GM21619 (cell line): Measurements from ENCODE around the gene PLCL1.

Source experiments
- ATAC-seq: cut with Tn5 transposase; IDR thresholded peaks from one replicate; pipeline ENCODE4 v1.9.1; 2021; ENCODE audit not compliant: unreplicated experiment

Gene PLCL1

DNA sequence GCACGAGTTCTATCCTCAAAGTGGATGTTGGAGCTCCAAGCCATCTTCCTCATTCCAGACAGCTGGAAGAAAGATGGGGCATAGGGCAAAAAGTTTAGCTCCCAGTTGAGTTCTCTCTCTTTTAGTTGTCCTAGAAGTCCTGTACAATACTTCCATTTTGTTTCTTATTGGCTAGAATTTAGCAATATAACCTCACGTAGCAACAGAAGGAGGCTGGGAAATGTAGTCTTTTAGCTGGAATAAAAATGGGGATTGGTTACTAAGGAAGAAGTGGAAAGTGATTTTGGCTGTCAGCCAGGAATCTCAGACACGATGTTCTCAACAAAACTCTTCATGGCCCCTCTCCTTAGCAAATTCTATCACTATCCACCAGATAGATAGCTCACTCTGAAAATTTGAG is 79.9 kb downstream of the PLCL1 start:
- ATAC-seq = no peak

DNA sequence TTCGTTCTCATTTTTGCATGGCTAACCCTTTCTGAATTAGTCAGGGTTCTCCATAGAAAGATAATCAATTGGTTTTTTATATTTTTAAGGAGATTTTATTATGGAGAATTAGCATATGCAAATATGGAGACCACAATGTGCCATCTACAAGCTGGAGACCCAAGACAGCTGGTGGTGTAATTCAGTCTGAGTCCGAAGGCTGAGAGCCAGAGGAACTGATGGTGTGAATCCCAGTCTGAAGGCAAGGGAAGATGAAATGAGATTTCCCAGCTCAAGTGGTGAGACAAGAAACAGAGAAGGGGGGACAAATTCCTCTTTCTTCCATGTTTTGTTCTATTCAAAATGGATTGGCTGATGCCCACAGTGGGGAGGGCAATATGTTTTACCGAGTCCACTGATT is 80.7 kb downstream of the PLCL1 start:
- ATAC-seq = no peak

DNA sequence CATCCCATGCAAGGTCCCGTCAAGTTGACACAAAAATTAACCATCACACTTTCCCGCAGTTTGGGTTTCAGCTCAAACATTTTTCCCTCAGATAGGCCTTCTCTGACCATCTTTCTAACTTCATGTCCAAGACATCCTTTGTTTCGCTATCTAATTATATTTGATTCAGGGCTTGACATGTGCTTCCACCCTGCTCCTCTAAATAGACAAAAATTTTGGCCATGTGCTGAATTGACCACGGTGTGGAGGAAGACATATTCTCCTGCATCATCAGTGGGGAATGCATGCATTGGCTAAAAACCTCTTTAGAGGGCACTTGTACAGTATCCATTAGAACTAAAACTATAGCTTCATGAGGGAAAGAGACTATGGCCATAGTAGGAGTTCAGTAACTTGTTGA is 81.2 kb downstream of the PLCL1 start:
- ATAC-seq = no peak

DNA sequence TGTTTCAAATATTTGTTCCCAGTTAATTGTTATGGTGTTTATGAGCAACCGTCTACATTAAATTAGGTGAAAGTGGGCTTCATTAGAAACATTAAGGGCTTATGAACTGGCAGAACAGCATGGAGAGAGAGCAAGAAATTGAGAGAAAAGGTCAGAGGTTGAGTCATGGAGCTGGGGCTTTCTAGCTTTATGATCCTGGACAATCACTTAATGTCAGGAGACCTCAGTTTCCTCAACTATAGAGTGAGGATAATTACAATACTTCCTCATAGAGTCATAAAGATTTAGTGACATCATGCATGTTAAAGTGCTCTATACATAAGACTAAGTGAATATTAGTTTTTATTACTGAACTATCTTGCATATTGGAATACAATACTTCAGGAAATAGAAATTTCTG is 83.9 kb downstream of the PLCL1 start:
- no peak for ATAC-seq

DNA sequence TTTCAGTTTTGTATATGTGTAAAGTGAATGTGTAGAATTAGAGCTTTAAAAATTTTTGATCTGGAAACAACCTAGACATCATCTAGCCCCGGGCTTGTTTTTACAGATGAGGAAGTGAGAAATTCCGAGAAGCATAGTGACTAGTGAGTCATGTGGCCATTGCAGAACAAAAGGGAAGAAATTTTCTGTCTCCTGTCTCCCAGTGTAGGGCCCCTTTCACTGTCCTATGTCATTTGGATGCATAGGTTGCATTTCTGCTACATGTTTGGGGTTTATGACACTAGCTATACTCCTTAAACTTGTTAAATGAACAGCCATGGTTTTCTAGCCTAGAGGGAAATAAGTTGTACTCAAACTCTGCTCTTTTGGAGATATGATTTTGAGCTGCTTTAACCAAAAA is 84.6 kb downstream of the PLCL1 start:
- ATAC-seq = peak; percentile 96

DNA sequence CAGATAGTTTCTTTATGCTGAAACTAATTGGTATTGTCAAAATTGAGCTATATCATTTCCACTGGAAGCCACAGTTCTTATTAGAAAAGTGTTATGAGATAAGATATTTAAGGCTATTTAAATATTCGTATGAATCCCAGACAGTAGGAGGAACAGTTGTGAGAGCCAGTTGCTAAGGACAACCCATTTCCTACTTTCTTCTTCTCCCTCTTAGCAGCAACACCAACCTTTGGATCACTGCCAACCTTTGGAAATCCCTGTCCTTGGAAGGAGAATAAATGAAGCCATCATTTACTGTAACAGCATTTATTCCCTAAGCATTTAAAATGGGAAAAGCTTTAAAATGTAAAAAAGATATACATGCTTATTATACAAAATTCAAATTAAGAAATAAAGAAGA is 85.8 kb downstream of the PLCL1 start:
- ATAC-seq = no peak

DNA sequence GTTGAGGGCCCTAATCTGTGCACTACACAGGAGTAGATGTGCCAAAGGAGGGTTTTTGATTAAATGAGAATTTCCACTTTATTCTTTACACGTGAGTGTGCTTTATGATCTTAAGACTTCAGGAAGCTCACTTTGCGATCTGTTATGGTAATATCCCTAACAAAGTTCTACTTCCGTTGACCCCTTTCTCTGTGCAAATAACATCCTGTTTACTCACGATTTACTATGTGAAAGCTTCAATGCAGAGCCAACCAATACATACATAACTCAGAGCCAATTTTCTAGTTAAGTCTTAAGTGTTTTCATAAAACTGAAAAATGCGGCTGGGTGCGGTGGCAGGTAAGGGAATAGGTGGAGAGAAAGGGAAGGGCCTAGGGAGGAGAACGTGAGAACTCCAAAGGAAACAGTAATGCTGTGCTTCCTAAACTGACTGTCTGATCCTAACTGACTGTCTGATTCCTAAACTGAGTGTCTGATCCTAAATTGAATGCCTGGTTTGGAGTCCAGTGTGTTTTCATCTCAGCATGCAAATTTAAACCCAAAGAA is 87.6 kb downstream of the PLCL1 start:
- ATAC-seq = no peak

DNA sequence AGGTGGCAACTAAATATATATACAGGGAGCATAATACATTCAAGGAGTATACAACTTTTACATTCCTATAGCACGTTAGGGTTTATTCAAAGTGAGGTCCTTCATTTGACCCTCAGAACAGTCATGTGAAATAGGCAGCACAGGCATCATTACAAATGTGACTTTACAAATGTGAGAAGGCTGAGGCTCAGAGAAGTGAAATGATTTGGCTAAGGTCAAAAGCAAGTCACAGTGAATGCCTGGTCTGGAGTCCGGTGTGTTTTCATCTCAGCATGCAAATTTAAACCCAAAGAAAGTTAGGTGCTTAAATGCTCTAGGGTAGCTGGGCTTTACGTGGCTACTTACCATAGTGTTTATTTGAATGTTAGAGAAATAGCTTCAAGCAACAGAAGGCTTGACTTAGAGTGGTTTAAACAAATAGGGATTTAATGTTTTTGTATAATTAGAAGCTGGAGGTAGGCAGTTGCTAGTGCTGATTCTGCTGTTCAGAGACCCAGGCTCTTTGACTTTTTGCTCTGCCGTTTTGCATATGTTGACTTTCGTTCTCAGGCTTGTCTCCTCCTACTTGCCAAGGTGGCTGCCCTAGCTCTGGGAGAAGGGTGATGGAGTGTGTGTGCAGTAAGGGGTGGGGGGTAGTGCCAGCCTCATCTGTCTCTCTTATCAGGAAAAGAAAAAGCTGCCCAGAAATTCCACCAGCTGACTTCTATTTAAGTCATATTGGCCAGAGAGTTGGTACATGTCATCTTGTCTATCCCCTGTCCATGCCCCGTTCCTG is 89.2 kb downstream of the PLCL1 start:
- peak; percentile 53 for ATAC-seq

DNA sequence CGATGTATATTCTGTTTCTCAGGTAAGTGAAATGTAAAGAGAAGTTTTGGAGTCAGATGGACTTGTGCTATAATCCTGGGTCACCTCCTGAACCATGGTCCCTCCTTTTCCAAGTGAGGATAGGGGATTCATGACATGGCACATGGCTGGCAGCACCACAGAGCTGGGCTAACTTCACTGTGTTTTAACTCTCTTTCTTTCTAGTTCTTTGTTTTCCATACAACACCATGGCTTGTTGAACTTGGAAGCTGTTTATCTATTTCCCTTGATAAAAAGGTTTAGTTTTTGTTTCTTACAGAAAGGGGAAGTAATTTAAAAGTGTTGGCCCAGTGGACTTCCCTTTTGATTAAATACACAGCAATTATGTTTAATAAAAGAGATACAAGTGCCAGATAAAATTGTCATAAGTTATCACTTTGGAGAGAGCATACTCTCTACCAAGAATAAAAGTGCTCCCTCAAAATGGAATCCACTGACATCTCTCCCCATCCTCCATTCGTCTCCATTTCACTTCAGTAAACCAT is 90.4 kb downstream of the PLCL1 start:
- ATAC-seq = no peak

DNA sequence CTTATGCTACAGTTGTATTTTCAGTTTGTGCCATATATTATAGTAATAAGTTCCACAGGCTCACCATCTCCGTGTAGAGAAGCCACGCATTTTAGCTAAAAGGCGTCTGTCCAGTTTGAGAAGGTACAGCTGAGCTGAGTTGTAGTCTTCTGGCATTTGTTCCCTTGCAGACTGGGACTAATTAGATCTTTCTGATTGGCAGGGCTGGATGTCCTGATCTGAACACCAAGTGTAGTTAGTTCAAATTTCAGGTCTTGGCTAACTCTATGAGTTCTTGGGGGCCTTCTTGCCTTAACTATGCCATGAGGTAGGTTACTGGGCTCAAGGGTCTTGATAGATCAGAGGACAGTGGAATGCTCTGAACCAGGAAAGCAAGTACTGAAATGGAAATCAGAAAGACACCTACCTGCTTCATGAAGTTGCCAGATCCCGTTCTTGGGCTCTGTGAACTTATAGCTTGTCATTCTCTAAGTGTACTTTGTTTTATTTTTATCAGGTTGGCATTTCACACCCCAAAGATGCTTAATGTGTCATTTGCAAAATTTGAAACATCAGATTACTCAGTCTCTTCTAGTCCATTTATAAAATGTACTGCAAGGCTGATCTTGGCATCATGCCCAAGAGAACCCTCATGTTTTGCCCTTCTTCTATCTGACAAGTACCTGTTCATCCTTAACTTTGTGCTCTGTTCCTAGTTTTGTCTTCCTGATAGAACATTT is 93.7 kb downstream of the PLCL1 start:
- no peak for ATAC-seq

DNA sequence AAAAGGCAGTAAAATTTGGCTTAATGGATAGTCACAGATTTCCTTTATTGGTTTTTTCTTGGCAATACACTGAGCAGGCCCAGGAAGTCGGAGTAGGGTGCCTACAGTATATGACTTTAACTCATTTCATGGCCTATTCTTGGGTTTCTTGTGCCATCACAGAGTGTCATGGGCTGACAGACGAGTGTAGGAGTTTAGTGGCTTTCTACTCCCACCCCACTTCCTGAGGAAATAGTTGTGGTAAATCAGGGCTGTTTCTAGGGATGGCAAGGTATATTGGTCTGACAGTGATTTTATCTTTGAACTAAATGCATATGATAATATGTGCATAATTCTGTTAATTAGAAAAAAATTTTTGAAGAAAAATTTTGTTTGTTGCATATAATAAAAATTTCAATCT is 100.1 kb downstream of the PLCL1 start:
- no peak for ATAC-seq

DNA sequence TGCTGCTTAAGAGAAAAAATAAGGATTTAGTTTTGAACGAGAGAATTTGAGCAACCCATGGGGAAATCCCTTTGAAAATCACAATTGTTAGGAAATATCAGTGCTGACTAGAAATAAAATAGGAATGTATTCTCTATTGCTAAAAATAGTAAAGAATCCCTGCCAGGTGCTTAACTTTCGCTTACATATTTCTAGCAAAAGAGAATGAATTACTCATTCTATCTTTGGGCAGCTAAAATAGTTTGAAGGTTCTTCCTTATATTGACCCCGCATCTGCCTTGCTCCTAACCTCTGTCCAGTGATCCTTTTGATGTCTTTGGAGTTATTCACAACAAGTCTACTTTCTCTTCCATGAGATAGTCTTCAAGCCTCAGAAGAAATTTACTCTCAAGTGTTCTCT is 103.8 kb downstream of the PLCL1 start:
- no peak for ATAC-seq

DNA sequence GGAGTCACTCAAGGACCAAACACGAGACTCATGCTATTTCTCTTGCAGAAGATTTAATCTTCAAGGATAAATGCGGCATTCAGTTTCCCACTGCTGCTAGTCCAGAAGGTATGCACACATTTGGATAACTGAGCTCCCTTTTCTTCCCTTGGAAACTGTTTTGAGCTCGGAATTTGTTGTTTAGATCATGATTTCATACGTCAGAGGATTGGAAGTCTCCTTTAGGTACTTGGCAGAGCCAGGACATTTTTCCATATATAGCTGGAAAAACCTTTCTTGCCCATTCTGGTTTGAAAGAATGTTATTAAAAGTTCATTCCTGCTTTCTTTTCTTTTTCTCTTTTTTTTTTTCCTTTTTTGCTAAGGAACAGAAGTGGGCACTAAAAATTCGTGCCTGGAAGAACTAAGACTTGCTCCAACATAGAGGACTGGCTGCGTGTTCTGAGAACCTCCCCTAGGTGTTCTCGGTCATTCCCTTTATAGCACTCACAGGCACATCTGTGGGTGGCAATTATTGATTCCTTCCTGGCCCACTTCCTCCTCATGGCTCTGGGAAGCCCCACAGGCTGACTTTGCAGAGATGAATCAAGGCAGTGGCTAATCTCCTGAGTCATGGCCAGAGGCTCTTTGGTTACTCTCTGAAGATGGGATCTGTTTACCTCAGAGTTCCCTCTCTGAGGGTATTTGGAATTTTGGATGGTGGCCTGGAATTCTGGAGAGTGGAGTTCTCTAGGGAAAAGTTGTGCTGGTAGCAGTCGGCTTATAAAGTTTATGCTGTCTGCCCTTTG is 104.8 kb downstream of the PLCL1 start:
- no peak for ATAC-seq

DNA sequence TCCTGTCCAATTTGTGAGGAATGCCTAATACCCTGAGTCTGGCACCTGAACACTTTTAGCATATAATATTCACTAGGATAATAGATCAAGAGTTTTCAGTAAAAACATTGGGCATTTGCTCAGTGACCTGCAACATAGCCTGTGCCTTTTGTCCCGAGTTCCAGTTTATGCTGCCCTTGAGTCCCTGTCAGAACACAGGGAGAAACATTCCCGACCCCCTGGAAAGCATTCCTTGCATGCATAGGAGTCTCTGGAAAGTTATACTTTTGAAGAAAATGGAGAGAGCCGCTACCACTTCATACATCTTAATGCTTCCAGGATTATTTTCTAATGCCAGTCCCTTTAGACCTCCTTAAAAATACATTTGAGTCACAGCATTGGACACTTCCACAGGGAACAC is 107.3 kb downstream of the PLCL1 start:
- ATAC-seq = no peak

DNA sequence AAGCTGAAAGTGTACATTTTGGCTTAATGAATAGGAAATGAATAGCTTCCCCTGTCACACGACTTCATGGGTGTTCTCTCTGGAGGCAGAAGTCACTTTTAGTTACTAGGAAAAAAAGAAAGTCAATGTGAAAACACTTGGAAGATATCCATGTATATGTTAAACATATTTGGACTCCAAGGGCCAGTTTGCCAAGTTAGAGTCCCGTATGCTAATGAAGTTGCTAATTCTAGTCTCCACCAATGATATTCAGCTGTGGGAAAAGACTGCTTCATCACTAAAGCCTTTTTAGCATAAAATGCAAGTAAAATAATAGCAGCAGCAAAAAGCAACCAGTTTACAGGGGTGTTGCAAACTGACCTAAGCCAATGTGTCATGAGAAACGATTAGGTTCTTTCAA is 108.7 kb downstream of the PLCL1 start:
- no peak for ATAC-seq

DNA sequence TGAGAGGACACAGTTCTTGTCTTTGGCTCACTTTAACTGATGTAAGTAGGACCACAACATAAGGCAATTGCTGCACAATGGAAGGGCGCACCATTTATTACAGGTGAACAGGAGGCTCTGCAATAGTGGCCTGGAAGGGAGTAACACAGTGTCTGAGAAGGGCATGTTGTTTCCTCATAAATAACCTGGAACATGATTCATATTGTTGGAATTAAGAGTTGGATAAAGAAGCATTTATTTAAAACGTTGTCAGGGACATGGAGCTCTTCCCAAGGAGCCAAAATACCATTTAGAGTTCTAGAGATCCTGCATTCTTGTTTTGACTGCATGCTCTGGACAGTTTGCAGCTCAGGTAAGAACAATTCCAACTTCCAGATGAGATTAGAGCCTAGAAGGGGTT is 110.4 kb downstream of the PLCL1 start:
- no peak for ATAC-seq

DNA sequence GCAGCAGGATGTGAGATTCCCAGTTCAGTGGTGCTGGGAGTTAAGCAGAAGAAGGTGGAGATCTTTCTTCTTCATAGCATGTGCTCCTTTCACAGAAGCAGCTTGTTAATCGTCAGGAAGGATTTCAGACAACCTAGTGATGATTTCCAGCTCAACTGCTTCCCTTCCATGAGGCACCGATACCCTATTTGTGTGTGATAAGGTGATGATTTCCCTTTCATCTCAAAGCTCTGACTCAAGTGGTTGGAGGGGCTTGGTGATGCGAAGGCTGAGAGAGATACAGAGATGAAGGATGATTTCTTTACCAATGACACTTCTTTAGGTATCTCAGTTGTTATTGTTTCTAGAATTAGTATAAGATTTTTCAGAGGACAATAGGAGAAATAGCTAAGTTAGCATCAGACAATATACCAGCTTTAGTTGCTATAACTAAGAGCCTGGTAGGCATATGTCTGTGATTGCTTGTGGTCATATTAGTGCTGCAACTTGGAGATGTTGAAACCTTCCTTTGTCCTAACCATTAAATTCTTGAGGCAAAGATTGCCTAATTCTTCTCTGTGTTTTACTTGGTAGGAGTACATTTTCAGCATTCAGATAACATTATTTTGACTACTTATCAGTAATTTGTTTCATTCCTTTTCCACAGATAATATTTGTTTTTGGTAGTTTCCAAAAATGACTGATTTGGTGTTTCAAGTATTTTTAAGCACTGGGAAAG is 111.3 kb downstream of the PLCL1 start:
- no peak for ATAC-seq

DNA sequence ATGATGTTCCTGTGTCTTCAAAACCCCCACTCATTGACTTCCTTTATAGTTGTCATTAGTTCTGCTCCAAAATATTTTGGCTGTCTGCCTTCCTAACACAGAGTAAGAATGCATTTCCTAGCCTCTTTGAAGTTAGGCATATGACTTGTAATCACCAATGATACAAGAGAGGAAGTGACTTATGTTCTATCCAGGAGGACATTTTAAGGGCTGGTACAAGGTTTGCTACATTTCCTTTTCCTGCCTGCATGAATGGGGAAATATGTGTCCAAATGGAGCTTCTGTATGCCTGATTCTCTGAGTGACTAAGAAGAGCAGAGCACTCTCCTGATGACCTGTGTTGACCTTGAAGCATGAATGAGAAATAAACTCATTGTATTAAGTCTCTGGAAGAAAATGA is 115.1 kb downstream of the PLCL1 start:
- no peak for ATAC-seq

DNA sequence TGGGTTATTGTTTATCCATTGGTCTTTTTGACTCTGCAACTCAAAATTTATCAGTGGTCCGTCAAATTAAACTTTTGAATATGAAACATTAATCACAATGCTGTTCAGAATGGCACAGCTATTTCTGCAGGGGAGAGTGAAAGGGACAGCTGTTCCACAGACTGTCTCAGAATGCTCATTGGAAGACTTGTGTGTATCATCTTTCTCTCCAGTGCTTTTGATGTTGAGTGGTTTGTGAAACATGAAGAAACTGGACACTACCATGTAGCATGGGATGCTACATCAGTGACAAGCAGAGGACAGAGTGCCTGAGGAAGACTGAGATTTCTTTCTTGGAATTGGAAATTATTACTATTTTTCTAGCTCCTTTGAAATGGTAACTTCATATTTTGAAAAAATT is 115.7 kb downstream of the PLCL1 start:
- no peak for ATAC-seq

DNA sequence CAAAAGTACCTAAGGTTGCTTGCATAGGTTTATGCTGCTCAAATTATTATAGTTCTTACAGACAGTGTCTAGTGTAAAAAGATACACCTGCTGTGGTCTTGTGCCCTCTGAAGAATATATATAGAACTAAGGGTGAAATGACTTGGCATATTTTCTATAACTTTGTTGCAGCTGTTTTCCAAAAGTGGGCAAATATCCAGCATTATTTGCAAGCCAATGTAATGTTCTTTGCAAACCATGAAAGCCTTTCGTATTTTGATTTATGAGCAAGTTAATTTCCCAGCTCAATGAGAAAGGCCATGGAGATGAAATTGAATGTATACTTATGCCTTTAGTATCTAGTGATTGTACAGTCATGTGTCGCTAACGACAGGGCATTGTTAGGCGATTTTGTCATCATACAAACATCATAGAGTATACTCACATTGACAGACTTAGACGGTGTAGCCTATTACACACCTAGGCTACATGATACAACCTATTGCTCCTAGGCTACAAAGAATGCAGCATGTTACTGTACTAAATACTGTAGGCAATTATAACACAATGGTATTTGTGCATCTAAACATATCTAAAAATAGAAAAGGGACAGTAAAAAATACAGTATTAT is 116.3 kb downstream of the PLCL1 start:
- no peak for ATAC-seq
